Measurements from ENCODE around the gene SEMA4B. TPM values are rescaled to one million over a fixed set of nuclear protein-coding genes. Genes with fewer than 3 reads are reported as not detected.
"Not testable (repeated sequence)": the region's sequence is repeated elsewhere in the genome, so short reads cannot be mapped to it uniquely, and the experiment has no call there.

The SEMA4B gene
- total RNA-seq, 1 donor from 2014 or later, result 21.2 TPM

- intact Hi-C loops (cut with DNase I), result no loop called here
Measured at GRCh38 chr15:90178468-90179435, 22.4 kb upstream of the SEMA4B start.

GRCh38 chr15:90181776-90182175 is 19.4 kb upstream of the SEMA4B start:
- intact Hi-C loops (cut with DNase I), result no loop called here
- DNase-seq (ENCODE audit: low spot score), result no peak

More at GRCh38 chr15:90178468-90179435, 22.4 kb upstream of the SEMA4B start:
- DNase-seq (ENCODE audit: low spot score), result no peak

GRCh38 chr15:90184119-90184785 is 16.9 kb upstream of the SEMA4B start:
- peak; percentile 80 for DNase-seq (ENCODE audit: low spot score)
- intact Hi-C loops (cut with DNase I), result loop anchor here (1.0 kb wide), 1 partner anchor 9 kb away; no protein-coding TSS in a partner anchor

- intact Hi-C loops (cut with DNase I), result loop anchor here (1.0 kb wide), 1 partner anchor 10 kb away; no protein-coding TSS in a partner anchor
- peak; percentile 88 for DNase-seq (ENCODE audit: low spot score)
Measured at GRCh38 chr15:90184786-90185704, 16.1 kb upstream of the SEMA4B start.

GRCh38 chr15:90187257-90187868 is 13.8 kb upstream of the SEMA4B start:
- no peak for DNase-seq (ENCODE audit: low spot score)
- intact Hi-C loops (cut with DNase I), result no loop called here

GRCh38 chr15:90188065-90188464 is 13.1 kb upstream of the SEMA4B start:
- DNase-seq (ENCODE audit: low spot score); intact Hi-C loops (cut with DNase I): not testable (repeated sequence)

- intact Hi-C loops (cut with DNase I), result no loop called here
- DNase-seq (ENCODE audit: low spot score), result no peak
Measured at GRCh38 chr15:90188914-90189748, 12.0 kb upstream of the SEMA4B start.

GRCh38 chr15:90189781-90190467 is 11.2 kb upstream of the SEMA4B start:
- intact Hi-C loops (cut with DNase I), result loop anchor here (5.0 kb wide), 1 partner anchor 37 kb away; no protein-coding TSS in a partner anchor
- no peak for DNase-seq (ENCODE audit: low spot score)

GRCh38 chr15:90190606-90191343 is 10.4 kb upstream of the SEMA4B start:
- intact Hi-C loops (cut with DNase I), result loop anchor here (5.0 kb wide), 1 partner anchor 37 kb away; no protein-coding TSS in a partner anchor

GRCh38 chr15:90191344-90191687 is 9.8 kb upstream of the SEMA4B start:
- intact Hi-C loops (cut with DNase I), result loop anchor here (5.0 kb wide), 1 partner anchor 36 kb away; no protein-coding TSS in a partner anchor
- no peak for DNase-seq (ENCODE audit: low spot score)

More at GRCh38 chr15:90190606-90191343, 10.4 kb upstream of the SEMA4B start:
- DNase-seq (ENCODE audit: low spot score), result no peak

GRCh38 chr15:90191794-90192509 is 9.2 kb upstream of the SEMA4B start:
- DNase-seq (ENCODE audit: low spot score), result peak; percentile 79
- intact Hi-C loops (cut with DNase I), result loop anchor here (5.0 kb wide), 1 partner anchor 35 kb away; no protein-coding TSS in a partner anchor

GRCh38 chr15:90192961-90193786 is 8.0 kb upstream of the SEMA4B start:
- intact Hi-C loops (cut with DNase I), result loop anchor here (5.0 kb wide), 1 partner anchor 34 kb away; no protein-coding TSS in a partner anchor
- DNase-seq (ENCODE audit: low spot score), result no peak

- no peak for DNase-seq (ENCODE audit: low spot score)
- intact Hi-C loops (cut with DNase I), result loop anchor here (5.0 kb wide), 1 partner anchor 33 kb away; no protein-coding TSS in a partner anchor
Measured at GRCh38 chr15:90194655-90195054, 6.5 kb upstream of the SEMA4B start.

- DNase-seq (ENCODE audit: low spot score), result no peak
- intact Hi-C loops (cut with DNase I), result no loop called here
Measured at GRCh38 chr15:90200534-90201129, 498 bp upstream of the SEMA4B start.

GRCh38 chr15:90201944-90202375 is 830 bp downstream of the SEMA4B start:
- DNase-seq (ENCODE audit: low spot score), result no peak

More at GRCh38 chr15:90201944-90202375, 830 bp downstream of the SEMA4B start:
- intact Hi-C loops (cut with DNase I), result no loop called here
